GM12878 (cell line): ENCODE measurements around the gene CACNA2D4. TPM values are rescaled to one million over a fixed set of nuclear protein-coding genes. Genes with fewer than 3 reads are reported as not detected.

Experiments used
- CEBPB ChIP-seq, 2 experiments: fragments of 150-350 bp in 1 of 2; IDR thresholded peaks; 2 replicates each; pipeline ENCODE4 v1.6.1; 2012 to 2014; ENCODE audit warnings: low read depth in 2 of 2, low read length in 2 of 2, borderline replicate concordance in 1 of 2, inconsistent platforms in 1 of 2
- NR2F1 ChIP-seq: fragments of 450-650 bp; conservative IDR thresholded peaks from 2 replicates; pipeline ENCODE4 v1.6.1; 2017; ENCODE audit warnings: mild to moderate bottlenecking
- RAD51 ChIP-seq: fragments of 450-650 bp; IDR thresholded peaks from 2 replicates; pipeline ENCODE4 v1.6.1; 2016; ENCODE audit warnings: moderate library complexity, mild to moderate bottlenecking, inconsistent platforms
- SREBF1 ChIP-seq: IDR thresholded peaks from 2 replicates; pipeline ENCODE4 v1.6.1; 2012; ENCODE audit warnings: mild to moderate bottlenecking, low read length
- TCF12 ChIP-seq: IDR thresholded peaks from 2 replicates; pipeline ENCODE4 v1.6.1; 2011; ENCODE audit warnings: low read depth, mild to moderate bottlenecking, low read length
- TCF7 ChIP-seq: IDR thresholded peaks from 2 replicates; pipeline ENCODE4 v1.6.1; 2014; ENCODE audit warnings: antibody characterized with exemption, borderline replicate concordance
- ZNF384 ChIP-seq: IDR thresholded peaks from 2 replicates; pipeline ENCODE4 v1.6.1; 2012; ENCODE audit warnings: low read depth, mild to moderate bottlenecking, low read length, improper control_type of control experiment, borderline replicate concordance
- polyA plus RNA-seq, 11 experiments: library from polyadenylated mRNA; depleted of rRNA in 4 of 11; unstranded in 6 of 11; stranded (reverse) in 5 of 11; fragments of >200 nt; fragmentation: Nextera tagmentation in 4 of 11; fragmentation: Illumina TruSeq in 1 of 11; extraction: Ambion mirVana in 4 of 11; extraction: Trizol in 1 of 11; gene quantifications; 1 replicate in 1 of 11; 2 replicates in 10 of 11; pipeline versions ENCODE4 v1.2.1 to v1.2.3, GENCODE V29; 2011 to 2016; ENCODE audit warnings: inconsistent platforms in 2 of 11, missing spikeins in 2 of 11, low read depth in 1 of 11
- total RNA-seq, 4 experiments: library from RNA; depleted of rRNA in 3 of 4; stranded (reverse); fragments of >200 nt in 3 of 4; fragmentation: Illumina TruSeq in 1 of 4; extraction: Trizol in 1 of 4; gene quantifications; 2 replicates each; pipeline versions ENCODE4 v1.2.1 to v1.2.3, GENCODE V29; 2013 to 2021
- TF ChIP-seq, protein P1 (sequence below): fragments of 450-650 bp; IDR thresholded peaks from 2 replicates; pipeline ENCODE4 v1.6.1; 2016; ENCODE audit warnings: mild to moderate bottlenecking, moderate library complexity, borderline replicate concordance
- TF ChIP-seq, protein P2 (sequence below): IDR thresholded peaks from 2 replicates; pipeline ENCODE4 v1.6.1; 2011; ENCODE audit warnings: low read depth, low read length, improper control_type of control experiment, borderline replicate concordance

Gene CACNA2D4
- total and polyA plus RNA-seq, 10 of the 15 experiments (the other 5 are each of a cell fraction or from before 2014, with no cell fraction given): 0.03 to 1.0 (median 0.65) TPM

- TF ChIP-seq, protein P1, sequence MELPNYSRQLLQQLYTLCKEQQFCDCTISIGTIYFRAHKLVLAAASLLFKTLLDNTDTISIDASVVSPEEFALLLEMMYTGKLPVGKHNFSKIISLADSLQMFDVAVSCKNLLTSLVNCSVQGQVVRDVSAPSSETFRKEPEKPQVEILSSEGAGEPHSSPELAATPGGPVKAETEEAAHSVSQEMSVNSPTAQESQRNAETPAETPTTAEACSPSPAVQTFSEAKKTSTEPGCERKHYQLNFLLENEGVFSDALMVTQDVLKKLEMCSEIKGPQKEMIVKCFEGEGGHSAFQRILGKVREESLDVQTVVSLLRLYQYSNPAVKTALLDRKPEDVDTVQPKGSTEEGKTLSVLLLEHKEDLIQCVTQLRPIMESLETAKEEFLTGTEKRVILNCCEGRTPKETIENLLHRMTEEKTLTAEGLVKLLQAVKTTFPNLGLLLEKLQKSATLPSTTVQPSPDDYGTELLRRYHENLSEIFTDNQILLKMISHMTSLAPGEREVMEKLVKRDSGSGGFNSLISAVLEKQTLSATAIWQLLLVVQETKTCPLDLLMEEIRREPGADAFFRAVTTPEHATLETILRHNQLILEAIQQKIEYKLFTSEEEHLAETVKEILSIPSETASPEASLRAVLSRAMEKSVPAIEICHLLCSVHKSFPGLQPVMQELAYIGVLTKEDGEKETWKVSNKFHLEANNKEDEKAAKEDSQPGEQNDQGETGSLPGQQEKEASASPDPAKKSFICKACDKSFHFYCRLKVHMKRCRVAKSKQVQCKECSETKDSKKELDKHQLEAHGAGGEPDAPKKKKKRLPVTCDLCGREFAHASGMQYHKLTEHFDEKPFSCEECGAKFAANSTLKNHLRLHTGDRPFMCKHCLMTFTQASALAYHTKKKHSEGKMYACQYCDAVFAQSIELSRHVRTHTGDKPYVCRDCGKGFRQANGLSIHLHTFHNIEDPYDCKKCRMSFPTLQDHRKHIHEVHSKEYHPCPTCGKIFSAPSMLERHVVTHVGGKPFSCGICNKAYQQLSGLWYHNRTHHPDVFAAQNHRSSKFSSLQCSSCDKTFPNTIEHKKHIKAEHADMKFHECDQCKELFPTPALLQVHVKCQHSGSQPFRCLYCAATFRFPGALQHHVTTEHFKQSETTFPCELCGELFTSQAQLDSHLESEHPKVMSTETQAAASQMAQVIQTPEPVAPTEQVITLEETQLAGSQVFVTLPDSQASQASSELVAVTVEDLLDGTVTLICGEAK: no peak
- TF ChIP-seq ZNF384 (no peak), TCF12 (no peak), RAD51 (no peak), NR2F1 (no peak), CEBPB (IDR thresholded peaks at IDR 0.05; ENCODE audit: borderline replicate concordance in 1 of 2, low read depth in 2 of 2, low read length in 2 of 2) (no peak), TCF7 (no peak), SREBF1 (no peak)
- TF ChIP-seq, protein P2, sequence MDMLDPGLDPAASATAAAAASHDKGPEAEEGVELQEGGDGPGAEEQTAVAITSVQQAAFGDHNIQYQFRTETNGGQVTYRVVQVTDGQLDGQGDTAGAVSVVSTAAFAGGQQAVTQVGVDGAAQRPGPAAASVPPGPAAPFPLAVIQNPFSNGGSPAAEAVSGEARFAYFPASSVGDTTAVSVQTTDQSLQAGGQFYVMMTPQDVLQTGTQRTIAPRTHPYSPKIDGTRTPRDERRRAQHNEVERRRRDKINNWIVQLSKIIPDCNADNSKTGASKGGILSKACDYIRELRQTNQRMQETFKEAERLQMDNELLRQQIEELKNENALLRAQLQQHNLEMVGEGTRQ: no peak
These were observed 155.3 kb downstream of the CACNA2D4 start (continued) for GRCh38 chr12:1763153-1763552.
